Transverse colon (tissue), 4 donors: ENCODE data around the gene CFLAR.

Source experiments
- POLR2AphosphoS5 ChIP-seq, 3 donors: sonication (generic); formaldehyde crosslinking; IDR thresholded peaks; one replicate each; pipeline ENCODE4 v1.6.1; 2016; ENCODE audit warnings: antibody characterized with exemption in 3 of 3
- TF ChIP-seq, protein P1 (sequence below), 5 experiments: fragments of 200-600 bp in 3 of 5; fragments of 450-650 bp in 2 of 5; sonication (generic) in 3 of 5; IDR thresholded peaks; 1 replicate in 2 of 5; 2 replicates in 3 of 5; pipeline ENCODE4 v1.5.1; 2016 to 2017; ENCODE audit warnings: antibody characterized with exemption in 5 of 5, inconsistent platforms in 3 of 5, mild to moderate bottlenecking in 2 of 5, moderate library complexity in 1 of 5

DNA sequence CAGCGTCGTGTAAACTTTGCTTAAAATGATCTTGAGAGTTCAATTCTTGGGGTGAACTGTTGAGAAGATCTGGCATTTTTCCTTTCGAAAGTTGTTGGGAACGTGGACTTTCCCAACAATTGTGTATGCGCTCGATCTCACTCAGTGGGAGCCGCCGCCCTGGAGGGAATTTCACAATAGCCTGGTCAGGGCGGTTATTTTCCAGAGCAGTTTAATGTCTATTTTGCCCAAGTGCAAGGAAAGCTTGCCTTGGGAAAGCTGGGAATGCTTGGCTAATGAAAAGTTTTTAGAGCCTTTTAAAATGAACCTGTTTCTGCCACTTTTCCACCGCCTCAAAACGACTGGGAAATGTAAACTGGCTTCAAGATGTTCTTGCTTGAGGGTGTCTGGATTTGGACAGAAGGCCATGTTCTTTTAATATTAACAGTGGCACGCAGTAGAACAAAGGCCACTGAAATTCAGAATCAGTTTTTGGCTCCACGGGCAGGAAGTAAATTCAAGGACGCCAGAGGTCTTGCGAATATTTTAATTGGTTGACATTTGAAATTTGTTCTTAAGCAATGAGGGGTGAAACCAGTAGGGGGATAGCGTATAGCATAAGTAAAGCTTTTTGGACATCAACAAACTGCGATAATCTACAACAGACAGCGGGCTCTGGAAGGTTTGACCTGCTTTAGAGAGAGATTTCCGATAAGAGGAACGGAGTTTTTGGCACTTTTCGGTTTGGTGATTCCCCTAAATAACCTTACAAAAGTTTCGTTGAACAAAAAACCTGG is 1.2 kb downstream of the CFLAR start:
- TF ChIP-seq, protein P1, sequence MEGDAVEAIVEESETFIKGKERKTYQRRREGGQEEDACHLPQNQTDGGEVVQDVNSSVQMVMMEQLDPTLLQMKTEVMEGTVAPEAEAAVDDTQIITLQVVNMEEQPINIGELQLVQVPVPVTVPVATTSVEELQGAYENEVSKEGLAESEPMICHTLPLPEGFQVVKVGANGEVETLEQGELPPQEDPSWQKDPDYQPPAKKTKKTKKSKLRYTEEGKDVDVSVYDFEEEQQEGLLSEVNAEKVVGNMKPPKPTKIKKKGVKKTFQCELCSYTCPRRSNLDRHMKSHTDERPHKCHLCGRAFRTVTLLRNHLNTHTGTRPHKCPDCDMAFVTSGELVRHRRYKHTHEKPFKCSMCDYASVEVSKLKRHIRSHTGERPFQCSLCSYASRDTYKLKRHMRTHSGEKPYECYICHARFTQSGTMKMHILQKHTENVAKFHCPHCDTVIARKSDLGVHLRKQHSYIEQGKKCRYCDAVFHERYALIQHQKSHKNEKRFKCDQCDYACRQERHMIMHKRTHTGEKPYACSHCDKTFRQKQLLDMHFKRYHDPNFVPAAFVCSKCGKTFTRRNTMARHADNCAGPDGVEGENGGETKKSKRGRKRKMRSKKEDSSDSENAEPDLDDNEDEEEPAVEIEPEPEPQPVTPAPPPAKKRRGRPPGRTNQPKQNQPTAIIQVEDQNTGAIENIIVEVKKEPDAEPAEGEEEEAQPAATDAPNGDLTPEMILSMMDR (IDR thresholded peaks at IDR 0.05), result peak in 4 of 5 experiments; percentile 16 to 72 (median 47)
- TF ChIP-seq POLR2AphosphoS5 (IDR thresholded peaks at IDR 0.05), result peak; percentile 17 to 74 (median 56)
